Uterus (tissue), 2 donors: Measurements from ENCODE around the gene CELF2.

Source experiments
- CTCF ChIP-seq, 4 experiments: fragments of 200-600 bp in 2 of 4; fragments of 450-650 bp in 2 of 4; sonication (generic) in 2 of 4; IDR thresholded peaks; one replicate each; pipeline ENCODE4 v1.5.1; 2016 to 2019; ENCODE audit warnings: antibody characterized with exemption in 4 of 4, mild to moderate bottlenecking in 2 of 4, moderate library complexity in 1 of 4
- POLR2A ChIP-seq, 2 donors: fragments of 450-650 bp; IDR thresholded peaks; one replicate each; pipeline ENCODE4 v1.6.1; 2016; ENCODE audit warnings: antibody characterized with exemption in 2 of 2, mild to moderate bottlenecking in 1 of 2, moderate library complexity in 1 of 2

GRCh38 chr10:11344081-11344480, 326.4 kb downstream of the CELF2 start:
- no peak for TF ChIP-seq POLR2A (IDR thresholded peaks at IDR 0.05)
- no peak for TF ChIP-seq CTCF (IDR thresholded peaks at IDR 0.05)
